Ishikawa (cell line): ENCODE results near the gene DDB1.

Experiments
- CEBPB ChIP-seq: IDR thresholded peaks from 2 replicates; pipeline ENCODE4 v1.6.1; 2012
- CREB1 ChIP-seq: IDR thresholded peaks from 2 replicates; pipeline ENCODE4 v1.6.1; 2012; ENCODE audit warnings: low read depth
- EP300 ChIP-seq: IDR thresholded peaks from 2 replicates; pipeline ENCODE4 v1.6.1; 2012; ENCODE audit warnings: borderline replicate concordance
- MAX ChIP-seq: IDR thresholded peaks from 2 replicates; pipeline ENCODE4 v1.6.1; 2012
- RAD21 ChIP-seq: IDR thresholded peaks from 2 replicates; pipeline ENCODE4 v1.6.1; 2012; ENCODE audit warnings: low read depth
- TAF1 ChIP-seq: IDR thresholded peaks from 2 replicates; pipeline ENCODE4 v1.6.1; 2012; ENCODE audit warnings: low read depth, mild to moderate bottlenecking
- TCF12 ChIP-seq: IDR thresholded peaks from 2 replicates; pipeline ENCODE4 v1.6.1; 2012; ENCODE audit warnings: low read depth
- TEAD4 ChIP-seq: IDR thresholded peaks from 2 replicates; pipeline ENCODE4 v1.6.1; 2012
- TF ChIP-seq, protein P1 (sequence below): IDR thresholded peaks from 2 replicates; pipeline ENCODE4 v1.6.1; 2012; ENCODE audit warnings: low read depth, mild to moderate bottlenecking

DNA sequence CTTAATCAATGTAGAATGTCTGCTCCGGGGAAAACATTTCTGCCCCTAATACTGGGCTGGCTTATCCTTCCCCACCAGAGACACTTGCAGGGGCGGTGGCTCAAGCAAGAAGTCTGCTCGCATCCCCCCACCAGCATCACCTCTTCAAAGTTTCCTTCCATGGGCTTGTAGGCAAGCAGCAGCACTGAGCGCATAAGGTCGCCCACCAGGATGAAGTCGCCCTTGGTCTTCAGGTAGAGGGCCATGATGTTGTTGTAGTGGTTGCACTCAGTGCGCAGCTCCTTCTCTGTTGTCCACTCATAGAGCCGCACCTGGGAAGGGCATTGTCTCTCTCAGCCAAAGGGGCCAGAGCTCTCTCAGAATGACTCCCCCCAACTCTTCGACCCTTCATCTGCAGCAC is 29.2 kb downstream of the DDB1 start:
- no peak for TF ChIP-seq CEBPB
- TF ChIP-seq RAD21, result no peak
- no peak for TF ChIP-seq CREB1
- TF ChIP-seq, protein P1, sequence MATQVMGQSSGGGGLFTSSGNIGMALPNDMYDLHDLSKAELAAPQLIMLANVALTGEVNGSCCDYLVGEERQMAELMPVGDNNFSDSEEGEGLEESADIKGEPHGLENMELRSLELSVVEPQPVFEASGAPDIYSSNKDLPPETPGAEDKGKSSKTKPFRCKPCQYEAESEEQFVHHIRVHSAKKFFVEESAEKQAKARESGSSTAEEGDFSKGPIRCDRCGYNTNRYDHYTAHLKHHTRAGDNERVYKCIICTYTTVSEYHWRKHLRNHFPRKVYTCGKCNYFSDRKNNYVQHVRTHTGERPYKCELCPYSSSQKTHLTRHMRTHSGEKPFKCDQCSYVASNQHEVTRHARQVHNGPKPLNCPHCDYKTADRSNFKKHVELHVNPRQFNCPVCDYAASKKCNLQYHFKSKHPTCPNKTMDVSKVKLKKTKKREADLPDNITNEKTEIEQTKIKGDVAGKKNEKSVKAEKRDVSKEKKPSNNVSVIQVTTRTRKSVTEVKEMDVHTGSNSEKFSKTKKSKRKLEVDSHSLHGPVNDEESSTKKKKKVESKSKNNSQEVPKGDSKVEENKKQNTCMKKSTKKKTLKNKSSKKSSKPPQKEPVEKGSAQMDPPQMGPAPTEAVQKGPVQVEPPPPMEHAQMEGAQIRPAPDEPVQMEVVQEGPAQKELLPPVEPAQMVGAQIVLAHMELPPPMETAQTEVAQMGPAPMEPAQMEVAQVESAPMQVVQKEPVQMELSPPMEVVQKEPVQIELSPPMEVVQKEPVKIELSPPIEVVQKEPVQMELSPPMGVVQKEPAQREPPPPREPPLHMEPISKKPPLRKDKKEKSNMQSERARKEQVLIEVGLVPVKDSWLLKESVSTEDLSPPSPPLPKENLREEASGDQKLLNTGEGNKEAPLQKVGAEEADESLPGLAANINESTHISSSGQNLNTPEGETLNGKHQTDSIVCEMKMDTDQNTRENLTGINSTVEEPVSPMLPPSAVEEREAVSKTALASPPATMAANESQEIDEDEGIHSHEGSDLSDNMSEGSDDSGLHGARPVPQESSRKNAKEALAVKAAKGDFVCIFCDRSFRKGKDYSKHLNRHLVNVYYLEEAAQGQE, result no peak
- no peak for TF ChIP-seq MAX
- TF ChIP-seq TCF12, result no peak
- no peak for TF ChIP-seq TAF1
- no peak for TF ChIP-seq EP300
- no peak for TF ChIP-seq TEAD4
